DND-41 (cell line): ENCODE results near the gene ADAM10.

Source experiments
- CTCF ChIP-seq: IDR thresholded peaks from 2 replicates; pipeline ENCODE4 v1.5.1; 2012; ENCODE audit warnings: borderline replicate concordance, low read length, moderate library complexity, mild to moderate bottlenecking; ENCODE audit not compliant: poor library complexity, severe bottlenecking; ENCODE audit errors: extremely low read depth
- EZH2 ChIP-seq: IDR thresholded peaks from 3 replicates; pipeline ENCODE4 v1.6.1; 2012; ENCODE audit warnings: borderline replicate concordance, low read depth, mild to moderate bottlenecking, moderate library complexity, low read length, inconsistent platforms; ENCODE audit not compliant: severe bottlenecking

GRCh38 chr15:58602823-58603222 lies 146.7 kb downstream of the ADAM10 start:
- TF ChIP-seq CTCF (no peak), EZH2 (no peak)
